WI38 (cell line): ENCODE data around the gene ADAMTS15.

Experiments used
- H3K4me3 ChIP-seq: 2 replicates; pipeline ENCODE4 v1.5.1; 2011; ENCODE audit warnings: low read depth, mild to moderate bottlenecking, control low read depth, low read length
- CTCF ChIP-seq: IDR thresholded peaks from 2 replicates; pipeline ENCODE4 v1.5.1; 2012; ENCODE audit warnings: low read depth, mild to moderate bottlenecking, control low read depth, low read length

The ADAMTS15 gene

GRCh38 chr11:130413405-130414106, 34.9 kb upstream of the ADAMTS15 start:
- TF ChIP-seq CTCF = no peak
- no peak overlapping the region for H3K4me3 ChIP-seq

DNA sequence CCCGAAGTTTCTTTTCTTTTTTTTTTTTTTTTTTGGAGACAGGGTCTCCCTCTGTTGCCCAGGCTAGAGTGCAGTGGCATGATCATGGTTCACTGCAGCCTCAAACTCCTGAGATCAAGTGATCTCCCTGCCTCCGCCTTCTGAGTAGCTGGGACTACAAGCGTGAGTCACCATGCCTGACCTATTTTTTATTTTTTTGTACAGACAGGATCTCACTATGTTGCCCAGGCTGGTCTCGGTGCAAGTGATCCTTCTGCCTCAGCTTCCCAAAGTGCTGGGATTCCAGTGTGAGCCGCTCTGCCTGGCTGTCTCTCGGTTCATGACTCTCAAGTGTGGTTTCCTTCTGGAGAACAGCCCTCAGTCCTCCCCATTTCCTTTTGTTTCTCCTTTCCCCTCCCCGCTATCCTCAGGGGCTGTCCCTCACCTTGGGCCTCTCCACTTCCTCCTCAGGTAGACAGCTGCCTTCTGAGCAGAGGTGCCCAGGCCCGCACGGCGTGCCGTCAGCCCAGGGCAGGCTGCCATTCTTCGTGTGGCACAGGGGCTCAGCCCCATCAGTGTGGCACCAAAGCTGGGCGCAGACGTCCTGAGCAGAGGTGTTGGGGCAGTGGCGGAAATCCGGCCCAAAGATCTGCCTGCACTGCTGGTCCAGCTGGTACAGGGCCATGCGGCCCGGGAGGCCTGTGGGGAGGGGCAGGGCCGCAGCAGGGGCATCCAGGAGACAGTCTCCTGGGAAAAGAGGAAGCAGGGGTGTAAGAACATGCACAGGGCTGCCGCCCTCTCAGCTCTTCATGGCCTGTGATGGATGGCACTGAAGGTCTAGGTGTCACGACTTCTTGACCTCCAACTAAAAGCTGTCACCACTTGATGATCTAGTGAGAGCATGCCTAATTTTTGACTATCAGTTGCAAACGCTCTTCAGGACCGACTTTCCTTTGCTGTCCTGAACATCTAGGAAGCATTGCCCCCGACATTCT, 34.1 kb upstream of the ADAMTS15 start:
- no peak overlapping the region for H3K4me3 ChIP-seq
- TF ChIP-seq CTCF = no peak

DNA sequence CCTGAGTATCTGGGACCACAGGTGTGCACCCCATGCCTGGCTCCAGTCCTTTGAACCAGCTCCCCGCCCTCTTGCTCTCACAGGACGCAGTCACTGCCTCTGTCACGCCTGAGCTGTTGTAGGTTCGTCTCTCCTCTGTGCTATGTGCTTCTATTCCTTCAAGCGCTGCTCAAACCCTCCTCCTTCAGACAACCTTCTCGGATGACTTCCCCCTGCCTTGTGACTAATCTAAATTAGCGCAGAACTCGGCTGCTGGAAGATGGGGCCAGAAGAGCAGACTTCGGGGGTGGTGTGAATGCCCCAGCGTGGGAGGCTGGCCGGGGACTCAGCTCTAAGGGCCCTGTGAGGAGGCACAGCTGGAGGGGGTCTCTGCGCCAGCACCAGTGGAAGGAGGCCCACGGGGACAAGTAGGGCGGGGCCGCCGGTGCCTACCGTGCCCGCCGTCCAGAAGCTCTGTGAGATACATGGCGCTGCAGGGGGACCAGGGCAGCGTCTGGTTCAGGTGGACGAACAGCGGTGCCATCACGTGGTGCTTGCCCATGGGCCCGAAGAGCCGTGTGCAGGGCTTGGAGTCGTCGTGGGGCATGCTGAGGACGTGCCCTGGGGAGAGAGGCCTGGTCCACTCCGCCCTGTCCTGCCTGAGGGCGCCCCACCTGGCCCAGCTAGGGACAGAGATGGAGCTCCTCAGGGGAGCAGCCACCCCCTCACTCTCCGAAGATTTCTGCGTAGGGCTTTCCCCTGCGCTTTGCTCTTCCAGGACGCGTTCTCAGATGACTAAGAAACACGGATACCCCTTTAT, 32.5 kb upstream of the ADAMTS15 start:
- no peak for TF ChIP-seq CTCF

DNA sequence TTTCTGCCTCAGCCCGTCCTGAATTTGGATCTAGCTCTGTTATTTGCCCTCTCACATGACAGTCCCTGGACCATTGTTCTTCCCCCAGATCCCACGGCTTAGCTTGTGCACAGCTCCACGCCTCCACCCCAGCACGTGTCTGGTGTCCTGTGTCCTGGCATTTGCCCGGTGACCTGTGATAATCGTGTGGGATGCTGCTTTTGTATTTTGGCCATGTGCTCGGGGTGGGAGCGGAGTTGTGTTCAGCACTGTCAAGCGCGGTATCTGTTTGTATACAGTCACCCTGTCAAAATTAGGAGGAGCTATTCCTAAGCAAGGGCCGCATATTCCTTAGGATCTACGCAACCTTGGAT, 31.9 kb upstream of the ADAMTS15 start:
- no peak overlapping the region for H3K4me3 ChIP-seq
- TF ChIP-seq CTCF = no peak

More for the DNA sequence above, 32.5 kb upstream of the ADAMTS15 start:
- H3K4me3 ChIP-seq = no peak overlapping the region

DNA sequence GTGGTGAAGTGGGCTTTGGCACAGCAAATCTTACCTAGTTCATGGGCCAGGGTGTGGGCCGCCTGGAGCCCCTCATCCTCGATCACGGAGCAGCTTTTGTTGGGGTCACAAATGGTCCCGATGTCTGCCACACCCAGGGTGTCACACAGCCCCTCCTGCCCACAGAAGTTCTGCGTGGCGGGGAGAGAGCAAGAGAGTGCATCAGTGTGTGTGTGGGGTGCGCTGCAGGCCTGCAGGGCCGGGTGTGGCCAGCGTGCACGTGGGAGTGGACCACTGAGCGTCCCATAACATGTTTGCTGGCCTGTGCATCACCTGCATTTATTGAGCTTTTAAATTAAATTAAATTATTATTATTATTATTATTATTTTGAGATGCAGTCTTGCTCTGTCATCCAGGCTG, 31.5 kb upstream of the ADAMTS15 start:
- no peak for TF ChIP-seq CTCF
- no peak overlapping the region for H3K4me3 ChIP-seq

- no peak for TF ChIP-seq CTCF
- no peak overlapping the region for H3K4me3 ChIP-seq
These were observed 30.2 kb upstream of the ADAMTS15 start for GRCh38 chr11:130418210-130418609.
